ENCODE results near the gene NDUFAB1.

Gene NDUFAB1

GRCh38 chr16:23534868-23535860 is 61.0 kb downstream of the NDUFAB1 start:
- 95% methylated on average over 19 of the region's 19 CpGs for WGBS, 2 experiments
- H3K4me3 ChIP-seq (ENCODE audit: insufficient read depth, low read depth, low read length) = no peak overlapping the region
- no peaks in the 10 kb centered on the region for H3K4me1 ChIP-seq (ENCODE audit: control insufficient read depth, insufficient read depth, low read length)
- no peaks in the 10 kb centered on the region for H3K9me3 ChIP-seq (ENCODE audit: control insufficient read depth, low read length)
- H3K36me3 ChIP-seq (ENCODE audit: control insufficient read depth, insufficient read depth, low read length) = peaks cover 29% of the 10 kb centered on the region
- no peak overlapping the region for H3K27ac ChIP-seq (ENCODE audit: insufficient read depth, low read depth, low read length, poor library complexity, severe bottlenecking)
- no peaks in the 10 kb centered on the region for H3K27me3 ChIP-seq (ENCODE audit: control insufficient read depth, insufficient read depth, low read length, poor library complexity, severe bottlenecking)

- 89 to 92% methylated on average over 1 of the region's 1 CpG for WGBS, 2 experiments
- Histone ChIP-seq H3K4me3 (ENCODE audit: insufficient read depth, low read depth, low read length) (no peak overlapping the region), H3K36me3 (ENCODE audit: control insufficient read depth, insufficient read depth, low read length) (peaks cover 48% of the 10 kb centered on the region), H3K27me3 (ENCODE audit: control insufficient read depth, insufficient read depth, low read length, poor library complexity, severe bottlenecking) (no peaks in the 10 kb centered on the region), H3K27ac (ENCODE audit: insufficient read depth, low read depth, low read length, poor library complexity, severe bottlenecking) (no peak overlapping the region), H3K9me3 (ENCODE audit: control insufficient read depth, low read length) (no peaks in the 10 kb centered on the region), H3K4me1 (ENCODE audit: control insufficient read depth, insufficient read depth, low read length) (no peaks in the 10 kb centered on the region)
Observed at GRCh38 chr16:23532448-23532847, 63.7 kb downstream of the NDUFAB1 start.

Data from ectodermal cell (in vitro differentiated cells).